CD4-positive, alpha-beta T cell treated with Interleukin-6 at 100 ng/mL for 8 hours (primary cell): Measurements from ENCODE around the gene MEIS2.

Experiments
- DNase-seq: peaks from one replicate; pipeline ENCODE4 v3.0.0-alpha.2; 2020; ENCODE audit warnings: mixed read lengths, low spot score

Gene MEIS2

GRCh38 chr15:37100109-37100965 is at the start of gene MEIS2:
MEIS2 (minus strand) TSS chr15:37100549; CDS start chr15:37099466, 1,083 bp downstream.
- peak; percentile 3 for DNase-seq

GRCh38 chr15:37149146-37149545 is 48.8 kb upstream of the MEIS2 start:
- no peak for DNase-seq

- no peak for DNase-seq
Observed at GRCh38 chr15:37148714-37149113, 48.4 kb upstream of the MEIS2 start.

- DNase-seq, result no peak
Observed at GRCh38 chr15:37143351-37143750, 43.0 kb upstream of the MEIS2 start.

GRCh38 chr15:37142371-37142770 is 42.0 kb upstream of the MEIS2 start:
- no peak for DNase-seq

- DNase-seq, result no peak
Observed at GRCh38 chr15:37140531-37141058, 40.2 kb upstream of the MEIS2 start.

GRCh38 chr15:37138591-37139215 is 38.4 kb upstream of the MEIS2 start:
- no peak for DNase-seq

GRCh38 chr15:37137221-37137620 is 36.9 kb upstream of the MEIS2 start:
- no peak for DNase-seq

- DNase-seq, result no peak
Observed at GRCh38 chr15:37136666-37137065, 36.3 kb upstream of the MEIS2 start.

GRCh38 chr15:37135225-37135624 is 34.9 kb upstream of the MEIS2 start:
- no peak for DNase-seq

- DNase-seq, result no peak
Observed at GRCh38 chr15:37134699-37135131, 34.4 kb upstream of the MEIS2 start.

- DNase-seq, result no peak
Observed at GRCh38 chr15:37134244-37134643, 33.9 kb upstream of the MEIS2 start.

GRCh38 chr15:37133602-37134001 is 33.3 kb upstream of the MEIS2 start:
- no peak for DNase-seq

GRCh38 chr15:37132826-37133417 is 32.6 kb upstream of the MEIS2 start:
- DNase-seq, result no peak

- DNase-seq, result no peak
Observed at GRCh38 chr15:37131621-37132020, 31.3 kb upstream of the MEIS2 start.

GRCh38 chr15:37130356-37130755 is 30.0 kb upstream of the MEIS2 start:
- DNase-seq, result no peak

- DNase-seq, result no peak
Observed at GRCh38 chr15:37125143-37125542, 24.8 kb upstream of the MEIS2 start.

GRCh38 chr15:37124331-37124730 is 24.0 kb upstream of the MEIS2 start:
- no peak for DNase-seq

- no peak for DNase-seq
Observed at GRCh38 chr15:37122703-37123102, 22.4 kb upstream of the MEIS2 start.

GRCh38 chr15:37121492-37121891 is 21.1 kb upstream of the MEIS2 start:
- no peak for DNase-seq

GRCh38 chr15:37117030-37117429 is 16.7 kb upstream of the MEIS2 start:
- DNase-seq, result no peak

GRCh38 chr15:37115538-37115937 is 15.2 kb upstream of the MEIS2 start:
- DNase-seq, result no peak
